RWPE2 (cell line): ENCODE results near the gene SLC49A4.
A peak's percentile ranks its signal among the peaks of the same experiment; 100 is the strongest.

Experiments used
- ATAC-seq: fragments of 200-7000 bp; cut with Tn5 transposase; 3 replicates; pipeline ENCODE4 v1.9.1; 2021; ENCODE audit warnings: low read depth
- DNase-seq: peaks from one replicate; pipeline ENCODE4 v3.0.0-alpha.2; 2020; ENCODE audit warnings: low spot score
- H3K27ac ChIP-seq: fragments of 450-650 bp; 2 replicates; pipeline ENCODE4 v1.5.1; 2017; ENCODE audit warnings: mild to moderate bottlenecking; ENCODE audit not compliant: poor library complexity, severe bottlenecking
- H3K27me3 ChIP-seq: fragments of 250-450 bp; sonication (Bioruptor Pico); 2 replicates; pipeline ENCODE4 v1.5.1; 2021; ENCODE audit warnings: mild to moderate bottlenecking, moderate library complexity; ENCODE audit not compliant: insufficient read depth, poor library complexity, severe bottlenecking
- H3K36me3 ChIP-seq: fragments of 250-450 bp; sonication (Bioruptor Pico); 2 replicates; pipeline ENCODE4 v1.5.1; 2020; ENCODE audit warnings: low read depth, mild to moderate bottlenecking, moderate library complexity
- H3K4me1 ChIP-seq: fragments of 250-450 bp; sonication (Bioruptor Pico); 2 replicates; pipeline ENCODE4 v1.5.1; 2021; ENCODE audit warnings: mild to moderate bottlenecking, moderate library complexity; ENCODE audit not compliant: insufficient read depth, poor library complexity, severe bottlenecking
- H3K4me3 ChIP-seq: fragments of 250-450 bp; sonication (Bioruptor Pico); 2 replicates; pipeline ENCODE4 v1.5.1; 2021; ENCODE audit warnings: mild to moderate bottlenecking, moderate library complexity; ENCODE audit not compliant: severe bottlenecking
- H3K9me3 ChIP-seq: fragments of 250-450 bp; sonication (Bioruptor Pico); 2 replicates; pipeline ENCODE4 v1.5.1; 2021; ENCODE audit warnings: mild to moderate bottlenecking, moderate library complexity; ENCODE audit not compliant: severe bottlenecking
- TF ChIP-seq, protein P1 (sequence below): fragments of 450-650 bp; IDR thresholded peaks from one replicate; pipeline ENCODE4 v1.5.1; 2017; ENCODE audit warnings: mild to moderate bottlenecking, moderate library complexity; ENCODE audit not compliant: poor library complexity, severe bottlenecking

SLC49A4 gene

DNA sequence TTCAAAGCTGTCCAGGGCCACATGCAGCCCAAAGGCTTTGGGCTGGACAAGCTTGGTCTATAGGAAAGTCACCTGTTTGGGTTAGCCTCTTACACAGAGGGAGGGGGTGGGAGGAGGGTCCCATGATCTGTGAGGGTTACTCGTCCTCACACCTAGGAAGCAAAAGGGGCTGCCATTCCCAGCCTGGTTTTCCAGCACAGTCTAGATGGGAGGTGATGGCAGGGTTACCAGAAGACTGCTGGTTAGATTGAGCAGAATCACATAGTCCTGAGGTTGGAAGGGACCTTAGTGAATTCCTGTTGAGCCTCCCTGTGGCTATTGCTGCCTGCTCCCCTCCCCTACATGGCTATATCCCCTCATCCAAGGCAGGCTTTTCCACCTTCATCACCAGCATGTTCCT is 130.9 kb downstream of the SLC49A4 start:
- H3K4me3 ChIP-seq: no peak overlapping the region
- H3K27me3 ChIP-seq: peaks cover 26% of the 10 kb centered on the region
- H3K27ac ChIP-seq: no peak overlapping the region
- DNase-seq (no peak), ATAC-seq (no peak)
- no peaks in the 10 kb centered on the region for H3K9me3 ChIP-seq
- TF ChIP-seq, protein P1, sequence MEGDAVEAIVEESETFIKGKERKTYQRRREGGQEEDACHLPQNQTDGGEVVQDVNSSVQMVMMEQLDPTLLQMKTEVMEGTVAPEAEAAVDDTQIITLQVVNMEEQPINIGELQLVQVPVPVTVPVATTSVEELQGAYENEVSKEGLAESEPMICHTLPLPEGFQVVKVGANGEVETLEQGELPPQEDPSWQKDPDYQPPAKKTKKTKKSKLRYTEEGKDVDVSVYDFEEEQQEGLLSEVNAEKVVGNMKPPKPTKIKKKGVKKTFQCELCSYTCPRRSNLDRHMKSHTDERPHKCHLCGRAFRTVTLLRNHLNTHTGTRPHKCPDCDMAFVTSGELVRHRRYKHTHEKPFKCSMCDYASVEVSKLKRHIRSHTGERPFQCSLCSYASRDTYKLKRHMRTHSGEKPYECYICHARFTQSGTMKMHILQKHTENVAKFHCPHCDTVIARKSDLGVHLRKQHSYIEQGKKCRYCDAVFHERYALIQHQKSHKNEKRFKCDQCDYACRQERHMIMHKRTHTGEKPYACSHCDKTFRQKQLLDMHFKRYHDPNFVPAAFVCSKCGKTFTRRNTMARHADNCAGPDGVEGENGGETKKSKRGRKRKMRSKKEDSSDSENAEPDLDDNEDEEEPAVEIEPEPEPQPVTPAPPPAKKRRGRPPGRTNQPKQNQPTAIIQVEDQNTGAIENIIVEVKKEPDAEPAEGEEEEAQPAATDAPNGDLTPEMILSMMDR: no peak
- H3K36me3 ChIP-seq: no peaks in the 10 kb centered on the region
- peaks cover 2% of the 10 kb centered on the region for H3K4me1 ChIP-seq

DNA sequence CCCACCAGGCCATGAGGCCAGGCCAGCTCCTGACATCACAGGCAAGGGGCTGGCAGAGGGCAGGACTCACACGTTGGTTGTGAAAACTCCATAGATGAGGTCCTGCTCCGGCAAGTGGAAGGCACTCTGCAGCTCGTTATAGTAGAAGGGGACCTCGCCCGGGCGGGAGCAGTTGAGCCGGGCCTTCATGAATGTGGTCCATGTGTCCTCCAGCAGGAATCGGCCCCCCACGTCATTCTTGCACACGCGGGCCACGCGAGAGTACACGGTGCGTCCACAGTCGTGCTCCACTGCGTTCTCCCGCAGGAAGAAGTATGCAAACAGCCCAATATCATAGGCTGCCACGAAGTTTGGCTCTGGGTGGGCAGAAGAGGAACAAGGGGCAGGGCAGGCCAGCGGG is 131.5 kb downstream of the SLC49A4 start:
- peak; percentile 61 for DNase-seq
- H3K4me1 ChIP-seq: peaks cover 7% of the 10 kb centered on the region
- TF ChIP-seq, protein P1: no peak
- no peaks in the 10 kb centered on the region for H3K36me3 ChIP-seq
- peaks cover 21% of the 10 kb centered on the region for H3K27me3 ChIP-seq
- no peak overlapping the region for H3K4me3 ChIP-seq
- no peak for ATAC-seq
- H3K27ac ChIP-seq: no peak overlapping the region
- H3K9me3 ChIP-seq: no peaks in the 10 kb centered on the region

DNA sequence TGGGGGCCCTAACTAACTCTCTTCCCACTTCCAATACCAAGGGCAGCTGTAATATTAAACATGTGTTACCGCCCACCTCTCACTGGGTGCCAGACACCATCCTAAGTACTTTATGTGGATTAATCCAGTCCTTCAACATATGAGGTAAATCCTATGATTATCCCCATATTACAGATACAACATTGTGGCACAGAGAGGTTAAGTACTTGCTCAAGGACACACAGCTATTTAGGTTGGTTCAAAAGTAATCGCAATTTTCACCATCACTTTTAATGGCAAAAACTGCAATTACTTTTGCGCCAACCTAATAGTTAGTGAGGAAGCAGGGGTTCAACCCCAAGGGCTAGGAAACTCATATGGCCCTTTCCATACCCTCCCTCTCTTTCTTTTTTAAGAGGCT is 131.9 kb downstream of the SLC49A4 start:
- ATAC-seq: no peak
- H3K27ac ChIP-seq: no peak overlapping the region
- TF ChIP-seq, protein P1: no peak
- no peaks in the 10 kb centered on the region for H3K36me3 ChIP-seq
- peaks cover 12% of the 10 kb centered on the region for H3K4me1 ChIP-seq
- peaks cover 16% of the 10 kb centered on the region for H3K27me3 ChIP-seq
- H3K9me3 ChIP-seq: no peaks in the 10 kb centered on the region
- DNase-seq: no peak
- H3K4me3 ChIP-seq: no peak overlapping the region

DNA sequence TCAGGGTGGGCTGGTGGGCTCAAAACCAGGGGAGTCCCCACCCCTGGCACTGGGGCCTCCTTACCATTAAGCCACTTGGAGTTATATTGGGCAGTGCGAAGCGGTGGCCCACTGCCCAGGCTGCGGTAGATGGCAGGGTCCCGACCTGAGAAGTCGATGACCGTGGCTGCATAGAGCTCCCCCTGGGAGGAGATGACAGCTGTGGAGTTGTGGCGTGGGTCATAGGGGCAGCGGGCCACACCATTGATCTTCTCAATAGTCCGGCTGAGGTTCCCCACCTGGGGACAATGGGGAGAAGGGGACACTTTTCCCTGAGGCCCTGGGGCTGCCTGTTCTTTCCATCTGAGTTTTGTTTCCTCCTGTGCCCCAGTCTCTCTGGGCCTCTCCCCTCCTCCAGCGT is 132.9 kb downstream of the SLC49A4 start:
- H3K27me3 ChIP-seq: peaks cover 7% of the 10 kb centered on the region

More for the DNA sequence above, 132.9 kb downstream of the SLC49A4 start:
- Histone ChIP-seq H3K27ac (no peak overlapping the region), H3K4me3 (no peak overlapping the region), H3K9me3 (no peaks in the 10 kb centered on the region), H3K36me3 (no peaks in the 10 kb centered on the region), H3K4me1 (peaks cover 20% of the 10 kb centered on the region)
- no peak for DNase-seq
- TF ChIP-seq, protein P1: no peak
- no peak for ATAC-seq
